ENCODE measurements around the gene QKI. TPM values are rescaled to one million over a fixed set of nuclear protein-coding genes. Genes with fewer than 3 reads are reported as not detected.

The QKI gene
- total RNA-seq, 1 donor from 2014 or later = 234 TPM

DNA sequence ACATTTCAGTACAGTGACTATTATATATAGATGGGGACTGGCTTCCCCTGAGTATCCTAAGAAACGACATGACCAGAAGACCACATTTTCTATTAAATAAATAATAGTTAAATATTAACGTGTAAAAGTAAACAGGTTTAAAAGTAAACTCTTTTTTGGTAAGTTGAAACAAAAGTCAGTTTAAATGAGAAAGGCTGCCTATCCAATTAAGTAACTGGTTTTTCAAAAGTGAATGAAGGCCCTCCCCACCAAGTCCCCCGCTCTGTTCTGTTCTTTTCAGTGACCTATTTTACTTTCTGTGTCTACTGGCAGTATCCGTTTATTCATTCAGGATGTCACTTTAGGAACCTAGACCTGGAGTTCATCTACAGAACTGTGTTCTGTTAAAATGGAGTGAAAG lies 32.0 kb downstream of the QKI start:
- Histone ChIP-seq H3K9me3 (no peaks in the 10 kb centered on the region), H3K36me3 (no peaks in the 10 kb centered on the region), H3K4me1 (peaks cover 23% of the 10 kb centered on the region), H3K4me3 (no peak overlapping the region), H3K27ac (no peak overlapping the region), H3K27me3 (no peaks in the 10 kb centered on the region)
- no peak for DNase-seq
- no peak for ATAC-seq
- intact Hi-C loops (cut with DNase I) = no loop called here
- TF ChIP-seq, protein P1, sequence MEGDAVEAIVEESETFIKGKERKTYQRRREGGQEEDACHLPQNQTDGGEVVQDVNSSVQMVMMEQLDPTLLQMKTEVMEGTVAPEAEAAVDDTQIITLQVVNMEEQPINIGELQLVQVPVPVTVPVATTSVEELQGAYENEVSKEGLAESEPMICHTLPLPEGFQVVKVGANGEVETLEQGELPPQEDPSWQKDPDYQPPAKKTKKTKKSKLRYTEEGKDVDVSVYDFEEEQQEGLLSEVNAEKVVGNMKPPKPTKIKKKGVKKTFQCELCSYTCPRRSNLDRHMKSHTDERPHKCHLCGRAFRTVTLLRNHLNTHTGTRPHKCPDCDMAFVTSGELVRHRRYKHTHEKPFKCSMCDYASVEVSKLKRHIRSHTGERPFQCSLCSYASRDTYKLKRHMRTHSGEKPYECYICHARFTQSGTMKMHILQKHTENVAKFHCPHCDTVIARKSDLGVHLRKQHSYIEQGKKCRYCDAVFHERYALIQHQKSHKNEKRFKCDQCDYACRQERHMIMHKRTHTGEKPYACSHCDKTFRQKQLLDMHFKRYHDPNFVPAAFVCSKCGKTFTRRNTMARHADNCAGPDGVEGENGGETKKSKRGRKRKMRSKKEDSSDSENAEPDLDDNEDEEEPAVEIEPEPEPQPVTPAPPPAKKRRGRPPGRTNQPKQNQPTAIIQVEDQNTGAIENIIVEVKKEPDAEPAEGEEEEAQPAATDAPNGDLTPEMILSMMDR (IDR thresholded peaks at IDR 0.05) = no peak

DNA sequence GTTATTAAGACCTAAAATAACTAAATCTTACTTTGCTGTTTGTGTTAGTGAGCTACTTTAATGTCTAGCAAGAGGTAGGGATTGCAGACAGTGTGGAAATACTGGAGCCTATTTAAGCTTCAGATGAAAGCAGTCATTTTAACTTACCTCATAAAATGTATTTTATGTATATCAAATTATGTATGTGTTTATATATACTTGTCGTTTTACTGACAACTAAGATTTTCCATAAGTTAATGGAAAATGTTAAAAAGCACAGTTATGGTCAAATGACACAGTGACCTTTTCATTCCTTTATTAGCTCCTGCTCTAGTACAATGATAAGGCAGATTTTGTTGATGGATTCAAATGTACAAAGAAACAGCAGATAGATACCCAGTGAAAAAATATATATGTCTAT lies 34.6 kb downstream of the QKI start:
- Histone ChIP-seq H3K4me3 (no peak overlapping the region), H3K9me3 (no peaks in the 10 kb centered on the region), H3K36me3 (no peaks in the 10 kb centered on the region), H3K27me3 (no peaks in the 10 kb centered on the region), H3K27ac (no peak overlapping the region), H3K4me1 (peaks cover 12% of the 10 kb centered on the region)
- TF ChIP-seq, protein P1 (IDR thresholded peaks at IDR 0.05) = no peak
- no peak for ATAC-seq
- no peak for DNase-seq
- intact Hi-C loops (cut with DNase I) = no loop called here

DNA sequence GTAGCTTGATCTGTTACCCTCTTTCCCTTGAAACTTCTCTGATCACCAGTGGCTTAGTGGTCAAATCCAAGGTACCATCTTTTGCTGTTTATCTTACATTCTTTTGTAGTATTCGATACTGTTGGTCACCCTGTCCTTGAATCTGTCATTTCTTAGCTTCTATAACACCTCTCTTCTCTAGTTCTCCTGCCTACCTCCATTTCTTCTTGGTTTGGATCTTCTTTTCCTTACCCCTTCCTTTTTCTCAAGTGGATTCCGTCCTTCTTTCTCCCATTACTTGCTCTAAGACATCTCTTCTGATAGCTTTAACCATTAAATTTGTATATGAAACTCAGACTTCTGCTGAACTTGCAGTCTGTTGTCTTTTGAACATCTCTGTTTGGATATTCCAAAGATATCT lies 39.9 kb downstream of the QKI start:
- Histone ChIP-seq H3K27ac (no peak overlapping the region), H3K36me3 (no peaks in the 10 kb centered on the region), H3K4me1 (peaks cover 23% of the 10 kb centered on the region), H3K9me3 (no peaks in the 10 kb centered on the region), H3K4me3 (no peak overlapping the region), H3K27me3 (no peaks in the 10 kb centered on the region)
- DNase-seq (no peak), ATAC-seq (no peak)
- TF ChIP-seq, protein P1 (IDR thresholded peaks at IDR 0.05) = no peak
- intact Hi-C loops (cut with DNase I) = no loop called here

DNA sequence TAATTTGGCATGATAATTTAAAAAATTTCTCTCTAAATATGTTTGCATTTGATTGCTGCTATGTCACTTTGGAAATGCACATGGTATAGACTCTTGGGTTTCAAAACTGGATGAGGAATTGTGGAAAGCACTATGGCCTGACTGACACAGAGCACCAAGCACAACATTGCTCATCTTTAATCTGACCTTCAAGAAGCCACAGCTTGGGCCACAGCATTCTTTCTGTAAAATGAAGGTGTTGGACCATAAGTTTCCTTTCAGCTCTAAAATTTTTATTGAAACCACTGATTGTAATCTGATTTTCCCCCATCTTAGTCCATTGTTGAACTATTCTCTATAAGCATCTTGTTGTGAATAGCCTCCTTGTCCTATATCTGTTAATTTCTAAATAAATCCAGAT lies 41.0 kb downstream of the QKI start:
- Histone ChIP-seq H3K27me3 (no peaks in the 10 kb centered on the region), H3K4me1 (peaks cover 24% of the 10 kb centered on the region), H3K9me3 (no peaks in the 10 kb centered on the region), H3K4me3 (no peak overlapping the region), H3K27ac (no peak overlapping the region), H3K36me3 (no peaks in the 10 kb centered on the region)
- TF ChIP-seq, protein P1 (IDR thresholded peaks at IDR 0.05) = no peak
- intact Hi-C loops (cut with DNase I) = no loop called here
- ATAC-seq = no peak
- DNase-seq = no peak

DNA sequence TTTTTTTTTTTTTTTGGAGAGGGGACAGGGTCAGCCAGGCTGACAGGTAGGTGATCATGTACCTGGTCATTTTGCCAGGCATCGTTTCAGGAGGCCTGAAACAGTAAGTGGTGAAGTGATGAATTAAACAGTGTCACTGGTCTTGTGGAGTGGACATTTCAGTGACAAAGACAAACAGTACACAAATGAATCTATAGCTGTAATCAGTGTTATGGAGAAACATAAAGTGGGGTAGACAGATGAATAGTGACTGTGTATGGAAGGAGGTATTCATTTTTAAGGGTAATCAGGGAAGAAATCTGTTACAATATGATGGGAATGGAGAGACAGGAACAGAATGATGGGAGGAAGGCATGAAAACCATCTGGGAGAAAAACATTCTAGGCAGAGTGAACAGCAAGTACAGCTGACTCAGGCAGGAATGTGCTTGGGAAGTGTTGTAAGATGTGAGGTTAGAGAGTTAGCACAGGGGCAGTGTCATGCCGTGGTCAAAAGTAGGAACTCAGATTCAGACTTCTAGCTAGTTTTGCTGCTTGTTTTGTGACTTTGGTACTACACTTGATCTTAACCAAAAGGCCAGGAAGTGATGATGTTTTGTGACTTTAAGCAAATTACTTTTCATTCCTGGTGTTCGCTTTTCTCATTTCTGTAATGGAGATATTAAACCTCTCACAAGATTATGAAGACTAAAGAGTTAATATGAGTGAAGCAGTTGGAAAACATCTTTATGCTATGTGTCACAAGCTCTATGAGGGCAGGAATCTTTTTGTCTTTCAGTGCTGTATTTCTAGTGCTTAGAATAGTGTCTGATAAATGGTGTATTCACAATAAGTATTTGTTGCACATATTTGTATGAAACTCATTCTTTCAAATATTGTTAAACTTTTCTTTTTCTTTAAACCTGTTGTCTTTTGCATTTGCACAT lies 43.4 kb downstream of the QKI start:
- H3K36me3 ChIP-seq = no peaks in the 10 kb centered on the region
- TF ChIP-seq, protein P1 (IDR thresholded peaks at IDR 0.05) = no peak
- peak overlapping the region; percentile 15 for H3K27ac ChIP-seq
- no peaks in the 10 kb centered on the region for H3K27me3 ChIP-seq
- no peaks in the 10 kb centered on the region for H3K9me3 ChIP-seq
- DNase-seq = no peak
- intact Hi-C loops (cut with DNase I) = no loop called here
- no peak overlapping the region for H3K4me3 ChIP-seq
- peak; percentile 94 for ATAC-seq
- peaks cover 37% of the 10 kb centered on the region for H3K4me1 ChIP-seq

All from upper lobe of right lung (tissue), 1 donor.